HG03039 (cell line): ENCODE data around the gene AP2M1.
"Not testable (repeated sequence)": the region's sequence is repeated elsewhere in the genome, so short reads cannot be mapped to it uniquely, and the experiment has no call there.

Experiments
- ATAC-seq: cut with Tn5 transposase; IDR thresholded peaks from one replicate; pipeline ENCODE4 v1.9.1; 2021; ENCODE audit warnings: mild to moderate bottlenecking, moderate library complexity; ENCODE audit not compliant: unreplicated experiment

The AP2M1 gene

GRCh38 chr3:184156522-184156955 lies 18.1 kb upstream of the AP2M1 start:
- ATAC-seq, result no peak

GRCh38 chr3:184157206-184157605 lies 17.4 kb upstream of the AP2M1 start:
- no peak for ATAC-seq

- no peak for ATAC-seq
These were observed 16.3 kb upstream of the AP2M1 start for GRCh38 chr3:184158404-184158803.

- ATAC-seq, result no peak
These were observed 14.2 kb upstream of the AP2M1 start for GRCh38 chr3:184160456-184160855.

- not testable (repeated sequence) for ATAC-seq
These were observed 12.0 kb upstream of the AP2M1 start for GRCh38 chr3:184162571-184163070.

GRCh38 chr3:184164648-184165330 lies 9.9 kb upstream of the AP2M1 start:
- ATAC-seq, result no peak

- no peak for ATAC-seq
These were observed 9.1 kb upstream of the AP2M1 start for GRCh38 chr3:184165543-184165942.

- no peak for ATAC-seq
These were observed 8.0 kb upstream of the AP2M1 start for GRCh38 chr3:184166671-184167070.

GRCh38 chr3:184167786-184168185 lies 6.9 kb upstream of the AP2M1 start:
- no peak for ATAC-seq

GRCh38 chr3:184168363-184169120 lies 6.1 kb upstream of the AP2M1 start:
- ATAC-seq, result no peak

- no peak for ATAC-seq
These were observed 4.5 kb upstream of the AP2M1 start for GRCh38 chr3:184169896-184170875.

- ATAC-seq, result no peak
These were observed 3.1 kb upstream of the AP2M1 start for GRCh38 chr3:184171562-184171961.

- no peak for ATAC-seq
These were observed 1.8 kb upstream of the AP2M1 start for GRCh38 chr3:184172681-184173373.

GRCh38 chr3:184173374-184173722 lies 1.3 kb upstream of the AP2M1 start:
- no peak for ATAC-seq

GRCh38 chr3:184174284-184174645 lies 390 bp upstream of the AP2M1 start:
- ATAC-seq, result no peak

- no peak for ATAC-seq
These were observed 851 bp downstream of the AP2M1 start for GRCh38 chr3:184175506-184175905.

- ATAC-seq, result no peak
These were observed 1.3 kb downstream of the AP2M1 start for GRCh38 chr3:184175981-184176376.

GRCh38 chr3:184176377-184177330 lies 2.0 kb downstream of the AP2M1 start:
- ATAC-seq, result no peak

GRCh38 chr3:184177331-184177731 lies 2.7 kb downstream of the AP2M1 start:
- ATAC-seq, result no peak
